NOMO-1 treated with dmso at 0.1 percent for 144 hours (cell line): ENCODE data around the gene IRF9.
A peak's percentile ranks its signal among the peaks of the same experiment; 100 is the strongest.

Experiments used
- DNase-seq: peaks from one replicate; lab custom pipeline; 2025; ENCODE audit not compliant: unreplicated experiment; lab: John Stamatoyannopoulos, UW

The IRF9 gene

GRCh38 chr14:24146978-24147760 lies 13.9 kb upstream of the IRF9 start, which contains the start of gene RNF31:
Gene RNF31, plus strand, starts transcription at chr14:24147498. Its CDS starts 201 bp downstream, at chr14:24147699.
- peak; percentile 98 for DNase-seq

GRCh38 chr14:24147761-24148428 lies 13.2 kb upstream of the IRF9 start:
- DNase-seq = no peak

- no peak for DNase-seq
Observed at GRCh38 chr14:24149302-24149969, 11.6 kb upstream of the IRF9 start.

GRCh38 chr14:24150061-24150460 lies 11.0 kb upstream of the IRF9 start:
- no peak for DNase-seq

- DNase-seq = no peak
Observed at GRCh38 chr14:24150567-24150966, 10.5 kb upstream of the IRF9 start.

- no peak for DNase-seq
Observed at GRCh38 chr14:24150993-24151392, 10.1 kb upstream of the IRF9 start.

GRCh38 chr14:24151404-24152080 lies 9.5 kb upstream of the IRF9 start:
- no peak for DNase-seq

GRCh38 chr14:24155100-24155499 lies 6.0 kb upstream of the IRF9 start:
- no peak for DNase-seq

- no peak for DNase-seq
Observed at GRCh38 chr14:24156840-24157239, 4.2 kb upstream of the IRF9 start.

- DNase-seq = no peak
Observed at GRCh38 chr14:24157331-24157730, 3.7 kb upstream of the IRF9 start.

- no peak for DNase-seq
Observed at GRCh38 chr14:24159777-24160498, 1.1 kb upstream of the IRF9 start.

GRCh38 chr14:24160499-24160849 lies 591 bp upstream of the IRF9 start:
- DNase-seq = no peak

GRCh38 chr14:24162093-24162492 lies 1.0 kb downstream of the IRF9 start:
- no peak for DNase-seq

GRCh38 chr14:24164518-24164991 lies 3.5 kb downstream of the IRF9 start:
- no peak for DNase-seq

- no peak for DNase-seq
Observed at GRCh38 chr14:24165785-24166184, 4.7 kb downstream of the IRF9 start.

GRCh38 chr14:24167469-24168114 lies 6.5 kb downstream of the IRF9 start:
- no peak for DNase-seq

- DNase-seq = no peak
Observed at GRCh38 chr14:24171422-24172260, 10.6 kb downstream of the IRF9 start, which contains the start of gene REC8. Gene REC8, plus strand, starts transcription at chr14:24172080. Its CDS starts 473 bp downstream, at chr14:24172553.

- DNase-seq = no peak
Observed at GRCh38 chr14:24172261-24172860, 11.3 kb downstream of the IRF9 start.

GRCh38 chr14:24172871-24173281 lies 11.8 kb downstream of the IRF9 start:
- DNase-seq = no peak
